NCI-H226 (cell line): ENCODE results near the gene DERA.

Source experiments
- DNase-seq: peaks from one replicate; pipeline ENCODE4 v3.0.0-alpha.2; 2015

Gene DERA

GRCh38 chr12:16086462-16086861 lies 175.3 kb downstream of the DERA start:
- DNase-seq, result no peak

- DNase-seq, result no peak
These were observed 175.8 kb downstream of the DERA start for GRCh38 chr12:16086942-16087341.
